Mesenteric fat pad (tissue), 1 donor: Measurements from ENCODE around the gene PAXX. TPM values are rescaled to one million over a fixed set of nuclear protein-coding genes. Genes with fewer than 3 reads are reported as not detected.
"Not testable (repeated sequence)": the region's sequence is repeated elsewhere in the genome, so short reads cannot be mapped to it uniquely, and the experiment has no call there.

ENCODE experiments used
- DNase-seq: peaks from one replicate; pipeline ENCODE4 v3.0.0-alpha.2; 2020; ENCODE audit warnings: low spot score
- total RNA-seq: library from RNA; stranded (reverse); fragmentation: NEBNext Ultra II Directional; extraction: Animal tissue kit (Norgen Biotek cat#: 25700); gene quantifications from one replicate; pipeline ENCODE4 v1.2.1, GENCODE V29; 2021
- donor health status: DM: yes; HTN: yes; CAD: no.

PAXX gene
- total RNA-seq, 1 donor from 2014 or later = 29.4 TPM

GRCh38 chr9:137000177-137000930 lies 8.1 kb downstream of the PAXX start:
- no peak for DNase-seq

- no peak for DNase-seq
These were observed 9.8 kb downstream of the PAXX start for GRCh38 chr9:137001857-137002645.

- DNase-seq = no peak
These were observed 10.4 kb downstream of the PAXX start for GRCh38 chr9:137002646-137003041.

GRCh38 chr9:137004285-137004684 lies 12.1 kb downstream of the PAXX start:
- not testable (repeated sequence) for DNase-seq

- no peak for DNase-seq
These were observed 14.1 kb downstream of the PAXX start for GRCh38 chr9:137006116-137007003.

GRCh38 chr9:137007108-137007815 lies 15.0 kb downstream of the PAXX start:
- no peak for DNase-seq

GRCh38 chr9:137007816-137008270 lies 15.6 kb downstream of the PAXX start:
- no peak for DNase-seq

GRCh38 chr9:137008312-137008711 lies 16.1 kb downstream of the PAXX start:
- no peak for DNase-seq

GRCh38 chr9:137009217-137009616 lies 17.0 kb downstream of the PAXX start:
- no peak for DNase-seq

- DNase-seq = no peak
These were observed 17.9 kb downstream of the PAXX start for GRCh38 chr9:137009938-137010732.

- DNase-seq = no peak
These were observed 18.9 kb downstream of the PAXX start for GRCh38 chr9:137011156-137011555.

GRCh38 chr9:137011907-137012675 lies 19.9 kb downstream of the PAXX start:
- no peak for DNase-seq

- no peak for DNase-seq
These were observed 20.7 kb downstream of the PAXX start for GRCh38 chr9:137012694-137013570.

GRCh38 chr9:137013571-137013940 lies 21.3 kb downstream of the PAXX start:
- DNase-seq = no peak

- DNase-seq = no peak
These were observed 21.9 kb downstream of the PAXX start for GRCh38 chr9:137014166-137014565.

GRCh38 chr9:137014776-137015539 lies 22.7 kb downstream of the PAXX start:
- no peak for DNase-seq

- DNase-seq = no peak
These were observed 23.3 kb downstream of the PAXX start for GRCh38 chr9:137015540-137015930.

GRCh38 chr9:137015976-137016375 lies 23.8 kb downstream of the PAXX start:
- no peak for DNase-seq
